GM08714 (cell line): ENCODE data around the gene FAR2.
"Not testable (repeated sequence)": the region's sequence is repeated elsewhere in the genome, so short reads cannot be mapped to it uniquely, and the experiment has no call there.

ENCODE experiments used
- H3K4me3 ChIP-seq: fragments of 200-500 bp; sonication (Bioruptor generic); 2 replicates; pipeline ENCODE4 v1.5.1; 2014; ENCODE audit warnings: mild to moderate bottlenecking, low read length, inconsistent platforms
- ZNF274 ChIP-seq: IDR thresholded peaks from 2 replicates; pipeline ENCODE4 v1.6.1; 2012; ENCODE audit warnings: mild to moderate bottlenecking, low read depth, low read length

The FAR2 gene

GRCh38 chr12:29167445-29167844, 18.4 kb downstream of the FAR2 start:
- no peak for TF ChIP-seq ZNF274
- no peak overlapping the region for H3K4me3 ChIP-seq

GRCh38 chr12:29167988-29168387, 18.9 kb downstream of the FAR2 start:
- no peak overlapping the region for H3K4me3 ChIP-seq
- TF ChIP-seq ZNF274, result no peak

GRCh38 chr12:29169978-29170377, 20.9 kb downstream of the FAR2 start:
- H3K4me3 ChIP-seq, result not testable (repeated sequence)

- H3K4me3 ChIP-seq, result not testable (repeated sequence)
Observed at GRCh38 chr12:29170478-29171084, 21.5 kb downstream of the FAR2 start.

GRCh38 chr12:29171421-29172258, 22.6 kb downstream of the FAR2 start:
- H3K4me3 ChIP-seq, result no peak overlapping the region
- TF ChIP-seq ZNF274, result no peak

GRCh38 chr12:29176941-29177340, 27.9 kb downstream of the FAR2 start:
- no peak for TF ChIP-seq ZNF274
- H3K4me3 ChIP-seq, result no peak overlapping the region

GRCh38 chr12:29182247-29182646, 33.2 kb downstream of the FAR2 start:
- not testable (repeated sequence) for H3K4me3 ChIP-seq

- no peak for TF ChIP-seq ZNF274
Observed at GRCh38 chr12:29187756-29188155, 38.7 kb downstream of the FAR2 start.

GRCh38 chr12:29191267-29191850, 42.3 kb downstream of the FAR2 start:
- H3K4me3 ChIP-seq, result no peak overlapping the region
- no peak for TF ChIP-seq ZNF274

More at GRCh38 chr12:29187756-29188155, 38.7 kb downstream of the FAR2 start:
- H3K4me3 ChIP-seq, result no peak overlapping the region

- H3K4me3 ChIP-seq, result no peak overlapping the region
- no peak for TF ChIP-seq ZNF274
Observed at GRCh38 chr12:29198901-29199300, 49.8 kb downstream of the FAR2 start.

- no peak for TF ChIP-seq ZNF274
- no peak overlapping the region for H3K4me3 ChIP-seq
Observed at GRCh38 chr12:29200586-29200985, 51.5 kb downstream of the FAR2 start.

GRCh38 chr12:29201296-29201695, 52.2 kb downstream of the FAR2 start:
- TF ChIP-seq ZNF274, result no peak
- H3K4me3 ChIP-seq, result no peak overlapping the region

- no peak for TF ChIP-seq ZNF274
- H3K4me3 ChIP-seq, result no peak overlapping the region
Observed at GRCh38 chr12:29201746-29202145, 52.7 kb downstream of the FAR2 start.

GRCh38 chr12:29204521-29204920, 55.4 kb downstream of the FAR2 start:
- H3K4me3 ChIP-seq, result no peak overlapping the region
- no peak for TF ChIP-seq ZNF274

GRCh38 chr12:29207120-29207519, 58.0 kb downstream of the FAR2 start:
- H3K4me3 ChIP-seq, result no peak overlapping the region

More at GRCh38 chr12:29207120-29207519, 58.0 kb downstream of the FAR2 start:
- no peak for TF ChIP-seq ZNF274
